HG03469 (cell line): ENCODE results near the gene ROBO2.
"Not testable (repeated sequence)": the region's sequence is repeated elsewhere in the genome, so short reads cannot be mapped to it uniquely, and the experiment has no call there.

ENCODE experiments used
- ATAC-seq: cut with Tn5 transposase; IDR thresholded peaks from one replicate; pipeline ENCODE4 v1.9.1; 2021; ENCODE audit warnings: mild to moderate bottlenecking, moderate library complexity, moderate number of reproducible peaks; ENCODE audit not compliant: unreplicated experiment

The ROBO2 gene

DNA sequence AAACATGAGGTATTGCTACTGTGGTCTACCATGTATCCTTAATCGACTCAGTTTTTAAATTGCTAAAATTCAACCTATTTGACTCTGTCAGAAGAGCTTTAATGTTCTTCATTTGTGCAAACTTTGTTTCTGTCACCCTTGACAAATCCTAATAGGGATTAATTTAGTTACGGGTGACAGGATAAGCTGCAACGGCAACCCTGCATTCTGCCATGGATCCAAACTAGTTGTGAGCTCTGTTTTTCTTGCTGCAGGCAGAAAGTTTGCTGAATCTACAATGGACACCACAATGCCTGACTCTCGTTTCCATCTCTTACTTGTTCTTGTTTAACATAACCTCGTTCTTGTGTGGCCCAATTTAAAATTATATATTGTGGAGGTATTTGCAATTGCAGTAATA lies 352.3 kb downstream of the ROBO2 start:
- no peak for ATAC-seq

GRCh38 chr3:77394046-77394445 lies 354.1 kb downstream of the ROBO2 start:
- ATAC-seq: no peak

- ATAC-seq: no peak
Observed at GRCh38 chr3:77404871-77405270, 365.0 kb downstream of the ROBO2 start.

DNA sequence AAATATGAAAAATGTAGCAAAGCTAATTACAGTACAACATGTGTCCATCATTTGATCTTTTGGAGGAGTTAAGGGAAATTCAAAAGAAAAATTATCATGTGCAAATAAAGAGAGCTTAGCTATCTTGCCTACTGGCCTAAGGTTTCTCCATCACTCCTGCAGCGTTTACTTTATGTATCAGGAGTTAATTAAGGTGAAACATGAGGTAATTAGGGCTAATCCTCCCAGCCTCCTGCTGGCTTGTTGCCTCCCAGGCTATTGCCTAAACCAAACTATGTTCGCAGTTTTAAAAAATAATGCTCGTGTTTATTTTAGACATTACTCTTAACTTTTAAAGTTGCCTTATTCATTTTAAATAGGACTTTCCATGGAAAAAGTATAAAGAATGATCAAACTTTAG lies 367.5 kb downstream of the ROBO2 start:
- ATAC-seq: no peak

- ATAC-seq: not testable (repeated sequence)
Observed at GRCh38 chr3:77410334-77410733, 370.4 kb downstream of the ROBO2 start.

DNA sequence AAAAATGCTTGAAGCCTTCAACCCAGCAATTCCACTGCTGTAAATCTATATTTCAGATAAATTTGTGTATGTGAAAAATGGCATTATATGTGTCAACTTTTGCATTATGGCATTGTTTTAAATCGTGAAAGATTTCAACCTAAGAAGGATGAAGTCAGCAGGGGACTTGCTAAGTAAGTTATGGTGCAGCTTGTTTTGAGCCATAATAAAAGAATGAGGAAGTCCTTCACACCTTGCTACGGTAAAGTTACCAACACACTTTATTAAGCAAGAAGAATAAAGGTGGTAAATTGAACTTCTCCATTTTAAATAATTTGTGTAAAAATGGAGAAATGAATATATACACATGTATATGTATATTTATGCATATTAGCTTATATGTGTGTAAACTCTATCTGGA lies 371.4 kb downstream of the ROBO2 start:
- ATAC-seq: no peak

GRCh38 chr3:77412021-77412438 lies 372.1 kb downstream of the ROBO2 start:
- ATAC-seq: no peak

GRCh38 chr3:77412584-77412983 lies 372.7 kb downstream of the ROBO2 start:
- no peak for ATAC-seq

DNA sequence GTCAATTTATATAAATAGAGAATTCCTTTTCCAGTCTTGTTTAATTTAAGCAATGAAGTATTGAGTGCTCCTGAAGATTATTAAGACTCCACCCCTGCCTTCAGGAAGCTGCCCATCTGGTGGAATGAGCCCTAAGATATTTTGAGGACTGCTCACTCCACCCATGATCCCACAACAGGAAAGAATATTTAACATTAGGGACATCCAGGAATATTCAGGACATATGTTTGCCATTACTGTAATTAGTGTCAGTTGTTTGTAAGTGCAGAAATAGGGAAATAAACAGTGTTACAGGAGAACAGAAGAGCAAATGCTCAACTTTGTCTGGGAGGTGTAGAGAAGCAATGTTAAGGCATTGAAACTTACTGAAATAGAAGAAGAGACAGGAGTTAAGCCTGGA lies 375.0 kb downstream of the ROBO2 start:
- no peak for ATAC-seq

- no peak for ATAC-seq
Observed at GRCh38 chr3:77420336-77420735, 380.4 kb downstream of the ROBO2 start.

- ATAC-seq: no peak
Observed at GRCh38 chr3:77421916-77422315, 382.0 kb downstream of the ROBO2 start.

GRCh38 chr3:77426531-77426930 lies 386.6 kb downstream of the ROBO2 start:
- no peak for ATAC-seq

- ATAC-seq: no peak
Observed at GRCh38 chr3:77427528-77427927, 387.6 kb downstream of the ROBO2 start.

GRCh38 chr3:77436908-77437307 lies 397.0 kb downstream of the ROBO2 start:
- ATAC-seq: no peak

GRCh38 chr3:77446084-77446483 lies 406.2 kb downstream of the ROBO2 start:
- ATAC-seq: no peak

DNA sequence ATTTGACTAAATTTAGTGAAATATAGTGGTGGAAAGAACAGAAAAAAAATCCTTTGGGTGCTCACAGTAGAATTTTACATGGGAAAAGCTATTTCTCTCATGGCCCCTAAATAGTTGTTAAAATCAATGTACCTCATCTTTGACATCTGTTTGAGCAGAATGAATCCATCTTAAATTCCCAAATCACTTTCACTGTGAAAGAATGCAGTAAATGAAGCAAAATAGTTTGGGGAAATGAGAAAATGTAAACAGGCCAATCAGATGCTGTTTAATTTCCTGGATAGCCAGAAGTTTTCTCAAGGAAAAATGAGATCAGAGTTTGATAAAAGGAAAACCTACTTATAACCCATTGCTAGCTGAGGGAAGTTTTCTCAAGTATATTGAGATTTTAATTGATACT lies 406.9 kb downstream of the ROBO2 start:
- ATAC-seq: no peak

GRCh38 chr3:77449459-77450350 lies 409.8 kb downstream of the ROBO2 start:
- ATAC-seq: no peak

GRCh38 chr3:77456431-77456830 lies 416.5 kb downstream of the ROBO2 start:
- ATAC-seq: no peak

GRCh38 chr3:77456906-77457305 lies 417.0 kb downstream of the ROBO2 start:
- no peak for ATAC-seq

DNA sequence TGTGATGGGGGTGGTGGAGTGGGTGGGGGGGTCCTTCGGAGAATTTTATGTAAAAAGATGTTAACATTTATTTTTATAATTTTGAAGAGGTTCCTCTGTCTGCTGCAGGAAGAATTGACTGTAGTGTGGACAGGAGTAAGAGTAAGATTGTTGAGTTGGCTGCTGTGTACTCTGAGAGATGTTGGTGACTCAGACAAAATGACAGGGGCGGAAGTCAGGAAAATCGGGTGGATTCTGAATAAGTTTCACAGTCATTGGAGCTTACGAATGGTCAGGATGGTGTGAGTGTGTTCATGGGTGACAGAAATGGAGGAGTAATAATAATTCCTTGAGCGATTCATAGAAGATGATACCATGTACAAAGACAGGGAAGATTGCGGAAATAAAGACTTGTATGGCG lies 420.0 kb downstream of the ROBO2 start:
- no peak for ATAC-seq

DNA sequence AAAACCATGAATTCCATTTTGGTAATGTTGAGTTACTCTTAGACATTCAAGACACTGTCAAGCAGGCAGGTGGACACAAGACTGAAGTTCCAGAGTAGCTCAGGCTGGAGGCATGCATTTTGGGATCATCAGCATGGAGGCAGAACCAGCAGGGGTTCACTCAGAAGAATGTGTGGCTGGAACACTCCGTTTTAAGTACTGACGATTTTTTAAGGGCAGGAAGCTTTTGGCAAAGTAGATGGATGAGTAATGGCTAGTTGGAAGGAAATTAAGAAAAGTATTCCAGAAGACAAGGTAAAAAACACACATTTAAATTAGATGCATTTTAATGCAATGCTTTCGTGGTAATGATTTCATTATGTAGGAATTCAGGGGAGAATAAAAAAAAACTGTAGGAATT lies 420.4 kb downstream of the ROBO2 start:
- no peak for ATAC-seq

DNA sequence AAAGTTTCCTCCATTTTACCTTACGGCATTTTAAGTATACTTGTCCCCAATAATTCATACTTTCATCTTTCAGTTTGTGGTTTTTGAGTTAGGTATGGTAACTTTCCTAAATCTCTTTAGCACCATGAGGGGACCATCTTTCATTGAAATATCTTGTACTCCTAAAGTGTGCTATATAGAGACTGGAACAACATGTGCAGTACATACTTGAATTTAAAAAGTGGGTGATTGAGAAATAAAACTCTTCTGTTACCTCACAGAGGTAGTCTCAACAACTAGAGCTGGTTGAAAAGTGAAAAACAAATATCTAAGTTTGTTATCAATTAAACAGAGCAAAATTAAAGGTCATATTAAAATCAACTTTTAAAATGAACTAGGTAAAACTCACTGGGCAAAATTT lies 423.1 kb downstream of the ROBO2 start:
- no peak for ATAC-seq
